ENCODE data around the gene ACP2.
A peak's percentile ranks its signal among the peaks of the same experiment; 100 is the strongest.
"Not testable (repeated sequence)": the region's sequence is repeated elsewhere in the genome, so short reads cannot be mapped to it uniquely, and the experiment has no call there.

The ACP2 gene

GRCh38 chr11:47243454-47243853 lies 5.2 kb downstream of the ACP2 start:
- no peak for DNase-seq (ENCODE audit: low read depth)

- no peak for DNase-seq (ENCODE audit: low read depth)
These were observed 5.9 kb downstream of the ACP2 start for GRCh38 chr11:47242596-47243192.

GRCh38 chr11:47241841-47242301 lies 6.7 kb downstream of the ACP2 start:
- DNase-seq (ENCODE audit: low read depth) = no peak

GRCh38 chr11:47239852-47240251 lies 8.8 kb downstream of the ACP2 start:
- no peak for DNase-seq (ENCODE audit: low read depth)

- DNase-seq (ENCODE audit: low read depth) = no peak
These were observed 12.1 kb downstream of the ACP2 start for GRCh38 chr11:47236482-47236881.

GRCh38 chr11:47235163-47235562 lies 13.5 kb downstream of the ACP2 start:
- no peak for DNase-seq (ENCODE audit: low read depth)

- no peak for DNase-seq (ENCODE audit: low read depth)
These were observed 13.9 kb downstream of the ACP2 start for GRCh38 chr11:47234669-47235100.

GRCh38 chr11:47233989-47234668 lies 14.5 kb downstream of the ACP2 start:
- peak; percentile 71 for DNase-seq (ENCODE audit: low read depth)

GRCh38 chr11:47233051-47233450 lies 15.6 kb downstream of the ACP2 start:
- DNase-seq (ENCODE audit: low read depth) = no peak

GRCh38 chr11:47229161-47229560 lies 19.5 kb downstream of the ACP2 start:
- DNase-seq (ENCODE audit: low read depth) = no peak

- no peak for DNase-seq (ENCODE audit: low read depth)
These were observed 22.8 kb downstream of the ACP2 start for GRCh38 chr11:47225552-47226400.

GRCh38 chr11:47222696-47223095 lies 25.9 kb downstream of the ACP2 start:
- no peak for DNase-seq (ENCODE audit: low read depth)

GRCh38 chr11:47220401-47220821 lies 28.2 kb downstream of the ACP2 start:
- peak; percentile 24 for DNase-seq (ENCODE audit: low read depth)

GRCh38 chr11:47216121-47216798 lies 32.4 kb downstream of the ACP2 start:
- DNase-seq (ENCODE audit: low read depth) = peak; percentile 69

GRCh38 chr11:47215366-47215910 lies 33.2 kb downstream of the ACP2 start:
- DNase-seq (ENCODE audit: low read depth) = no peak

GRCh38 chr11:47213950-47214565 lies 34.6 kb downstream of the ACP2 start:
- peak; percentile 81 for DNase-seq (ENCODE audit: low read depth)

- DNase-seq (ENCODE audit: low read depth) = no peak
These were observed 35.7 kb downstream of the ACP2 start for GRCh38 chr11:47212938-47213337.

GRCh38 chr11:47208628-47209027 lies 40.0 kb downstream of the ACP2 start:
- no peak for DNase-seq (ENCODE audit: low read depth)

- not testable (repeated sequence) for DNase-seq (ENCODE audit: low read depth)
These were observed 40.5 kb downstream of the ACP2 start for GRCh38 chr11:47208008-47208552.

GRCh38 chr11:47207459-47207858 lies 41.2 kb downstream of the ACP2 start:
- DNase-seq (ENCODE audit: low read depth) = no peak

GRCh38 chr11:47206577-47206976 lies 42.0 kb downstream of the ACP2 start:
- not testable (repeated sequence) for DNase-seq (ENCODE audit: low read depth)

All from GM04504 (cell line).